WERI-Rb-1 (cell line): ENCODE measurements around the gene TH.

Source experiments
- DNase-seq: peaks from one replicate; pipeline ENCODE4 v3.0.0-alpha.2; 2020
- H3K27ac ChIP-seq: fragments of 250-450 bp; sonication (Bioruptor Pico); 2 replicates; pipeline ENCODE4 v1.5.1; 2020; ENCODE audit warnings: mild to moderate bottlenecking, moderate library complexity
- H3K27me3 ChIP-seq: fragments of 250-450 bp; sonication (Bioruptor Pico); 2 replicates; pipeline ENCODE4 v1.5.1; 2021; ENCODE audit warnings: mild to moderate bottlenecking, low read depth, moderate library complexity; ENCODE audit not compliant: insufficient read depth, severe bottlenecking
- H3K36me3 ChIP-seq: fragments of 250-450 bp; sonication (Bioruptor Pico); 2 replicates; pipeline ENCODE4 v1.5.1; 2020; ENCODE audit warnings: mild to moderate bottlenecking, moderate library complexity
- H3K4me3 ChIP-seq: 2 replicates; pipeline ENCODE4 v1.5.1; 2011; ENCODE audit warnings: low read depth, mild to moderate bottlenecking, control low read depth, low read length
- H3K9me3 ChIP-seq: fragments of 250-450 bp; sonication (Bioruptor Pico); 2 replicates; pipeline ENCODE4 v1.5.1; 2021; ENCODE audit warnings: mild to moderate bottlenecking, moderate library complexity; ENCODE audit not compliant: severe bottlenecking
- TF ChIP-seq, protein P1 (sequence below): IDR thresholded peaks from 2 replicates; pipeline ENCODE4 v1.5.1; 2011; ENCODE audit warnings: low read depth, mild to moderate bottlenecking, control low read depth, inconsistent platforms, low read length

Gene TH

DNA sequence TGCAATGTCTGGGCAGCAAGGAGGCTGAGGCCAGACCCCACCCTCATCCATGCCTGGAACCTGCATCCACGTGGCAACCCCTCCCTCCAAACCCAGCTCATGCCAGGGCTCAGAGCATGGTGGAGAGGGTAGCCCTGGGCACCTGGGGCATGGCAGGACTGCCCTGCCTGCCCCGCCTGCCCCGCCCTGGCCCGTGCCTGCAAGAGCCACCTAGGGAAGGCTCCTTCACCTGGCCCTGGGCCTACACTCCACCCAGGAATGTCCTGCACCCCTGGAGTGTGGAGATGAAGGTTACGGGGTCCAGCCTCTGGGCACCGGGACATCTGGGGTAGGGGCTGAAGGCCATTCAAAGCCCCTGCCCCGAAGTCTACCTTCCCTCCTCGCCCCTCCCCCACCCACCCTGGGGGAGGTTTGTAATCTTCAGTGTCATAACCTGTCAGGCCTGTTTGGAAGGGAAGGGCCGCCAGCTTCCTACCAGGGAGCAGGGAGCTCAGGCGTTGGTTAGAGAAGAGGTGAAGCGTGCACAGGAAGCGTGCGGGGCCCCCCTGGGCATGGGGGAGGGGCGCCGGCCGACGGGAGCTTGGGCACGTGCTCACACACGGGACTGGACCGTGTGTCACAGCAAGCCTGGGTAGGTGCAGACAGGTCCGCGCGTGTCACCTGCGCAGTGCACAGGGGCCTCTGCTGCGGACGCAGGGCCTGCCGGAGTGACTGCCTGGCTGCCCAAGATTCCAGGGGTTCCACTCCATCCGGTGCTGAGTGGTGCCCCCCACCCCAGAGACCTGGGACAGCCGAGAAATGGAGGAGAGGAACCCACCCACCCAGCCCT, 30.7 kb upstream of the TH start:
- TF ChIP-seq, protein P1, sequence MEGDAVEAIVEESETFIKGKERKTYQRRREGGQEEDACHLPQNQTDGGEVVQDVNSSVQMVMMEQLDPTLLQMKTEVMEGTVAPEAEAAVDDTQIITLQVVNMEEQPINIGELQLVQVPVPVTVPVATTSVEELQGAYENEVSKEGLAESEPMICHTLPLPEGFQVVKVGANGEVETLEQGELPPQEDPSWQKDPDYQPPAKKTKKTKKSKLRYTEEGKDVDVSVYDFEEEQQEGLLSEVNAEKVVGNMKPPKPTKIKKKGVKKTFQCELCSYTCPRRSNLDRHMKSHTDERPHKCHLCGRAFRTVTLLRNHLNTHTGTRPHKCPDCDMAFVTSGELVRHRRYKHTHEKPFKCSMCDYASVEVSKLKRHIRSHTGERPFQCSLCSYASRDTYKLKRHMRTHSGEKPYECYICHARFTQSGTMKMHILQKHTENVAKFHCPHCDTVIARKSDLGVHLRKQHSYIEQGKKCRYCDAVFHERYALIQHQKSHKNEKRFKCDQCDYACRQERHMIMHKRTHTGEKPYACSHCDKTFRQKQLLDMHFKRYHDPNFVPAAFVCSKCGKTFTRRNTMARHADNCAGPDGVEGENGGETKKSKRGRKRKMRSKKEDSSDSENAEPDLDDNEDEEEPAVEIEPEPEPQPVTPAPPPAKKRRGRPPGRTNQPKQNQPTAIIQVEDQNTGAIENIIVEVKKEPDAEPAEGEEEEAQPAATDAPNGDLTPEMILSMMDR, result no peak
- H3K4me3 ChIP-seq, result no peak overlapping the region
- H3K9me3 ChIP-seq, result no peaks in the 10 kb centered on the region
- DNase-seq, result no peak
- no peaks in the 10 kb centered on the region for H3K27me3 ChIP-seq
- H3K36me3 ChIP-seq, result no peaks in the 10 kb centered on the region
- no peak overlapping the region for H3K27ac ChIP-seq

DNA sequence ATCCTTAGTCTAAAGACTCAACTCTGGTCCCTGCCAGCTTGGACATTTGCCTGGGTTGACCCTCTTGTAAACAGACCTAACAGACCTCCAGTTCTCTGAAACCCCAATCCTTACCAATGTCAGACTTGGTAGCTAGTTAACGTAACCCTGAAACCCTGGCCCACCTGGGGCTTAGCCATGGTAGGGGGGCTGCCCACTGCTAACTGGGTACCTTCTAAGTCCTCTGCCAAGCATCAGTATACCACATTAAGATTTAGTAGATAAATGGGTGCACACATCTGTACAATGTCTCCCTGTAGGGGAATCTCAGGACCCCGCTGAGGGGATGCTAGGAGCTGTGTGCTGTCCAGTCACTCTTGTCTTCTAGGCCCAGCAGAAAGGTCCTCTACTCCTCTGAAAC, 29.9 kb upstream of the TH start:
- H3K4me3 ChIP-seq, result no peak overlapping the region
- H3K27me3 ChIP-seq, result no peaks in the 10 kb centered on the region
- no peaks in the 10 kb centered on the region for H3K9me3 ChIP-seq
- H3K36me3 ChIP-seq, result no peaks in the 10 kb centered on the region
- TF ChIP-seq, protein P1, result no peak
- no peak overlapping the region for H3K27ac ChIP-seq
- DNase-seq, result no peak

DNA sequence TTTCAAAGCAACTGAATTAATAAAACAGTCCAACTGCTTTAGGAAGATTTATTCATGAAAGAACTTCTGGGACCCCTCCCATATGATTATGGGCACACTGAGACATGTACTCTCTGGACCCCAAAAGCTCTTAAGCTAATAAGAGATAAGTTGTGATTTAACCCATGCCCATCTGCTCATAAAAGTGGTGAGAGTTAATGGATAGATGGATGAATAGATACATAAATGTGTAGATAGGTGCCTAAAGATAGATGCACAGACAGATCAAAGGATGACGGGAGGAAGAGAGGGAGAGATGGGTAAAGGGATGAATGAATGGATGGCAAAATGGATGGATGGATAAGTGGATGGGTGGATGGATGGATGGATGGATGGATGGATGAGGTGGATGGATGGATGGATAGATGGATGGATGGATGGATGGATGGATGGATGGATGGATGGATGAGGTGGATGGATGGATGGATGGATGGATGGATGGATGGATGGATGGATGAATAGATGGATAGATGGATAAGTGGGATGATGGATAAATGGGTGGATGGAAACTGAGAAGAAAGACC, 29.4 kb upstream of the TH start:
- no peak for DNase-seq
- Histone ChIP-seq H3K9me3 (no peaks in the 10 kb centered on the region), H3K27ac (no peak overlapping the region), H3K4me3 (no peak overlapping the region), H3K36me3 (no peaks in the 10 kb centered on the region), H3K27me3 (no peaks in the 10 kb centered on the region)
- TF ChIP-seq, protein P1, result no peak

GRCh38 chr11:2200536-2200935, 28.9 kb upstream of the TH start:
- H3K27me3 ChIP-seq, result peaks cover 5% of the 10 kb centered on the region
- H3K4me3 ChIP-seq, result no peak overlapping the region
- DNase-seq, result no peak
- H3K9me3 ChIP-seq, result no peaks in the 10 kb centered on the region
- no peaks in the 10 kb centered on the region for H3K36me3 ChIP-seq
- no peak overlapping the region for H3K27ac ChIP-seq
- TF ChIP-seq, protein P1, result no peak

- H3K9me3 ChIP-seq, result no peaks in the 10 kb centered on the region
- H3K27ac ChIP-seq, result no peak overlapping the region
- TF ChIP-seq, protein P1, result no peak
Observed at GRCh38 chr11:2199466-2200341, 28.1 kb upstream of the TH start.

More at GRCh38 chr11:2199466-2200341, 28.1 kb upstream of the TH start:
- peaks cover 8% of the 10 kb centered on the region for H3K27me3 ChIP-seq
- H3K4me3 ChIP-seq, result no peak overlapping the region
- no peaks in the 10 kb centered on the region for H3K36me3 ChIP-seq
- no peak for DNase-seq
